ENCODE results near the gene DGKH. TPM values are rescaled to one million over a fixed set of nuclear protein-coding genes. Genes with fewer than 3 reads are reported as not detected.

DGKH gene, protein sequence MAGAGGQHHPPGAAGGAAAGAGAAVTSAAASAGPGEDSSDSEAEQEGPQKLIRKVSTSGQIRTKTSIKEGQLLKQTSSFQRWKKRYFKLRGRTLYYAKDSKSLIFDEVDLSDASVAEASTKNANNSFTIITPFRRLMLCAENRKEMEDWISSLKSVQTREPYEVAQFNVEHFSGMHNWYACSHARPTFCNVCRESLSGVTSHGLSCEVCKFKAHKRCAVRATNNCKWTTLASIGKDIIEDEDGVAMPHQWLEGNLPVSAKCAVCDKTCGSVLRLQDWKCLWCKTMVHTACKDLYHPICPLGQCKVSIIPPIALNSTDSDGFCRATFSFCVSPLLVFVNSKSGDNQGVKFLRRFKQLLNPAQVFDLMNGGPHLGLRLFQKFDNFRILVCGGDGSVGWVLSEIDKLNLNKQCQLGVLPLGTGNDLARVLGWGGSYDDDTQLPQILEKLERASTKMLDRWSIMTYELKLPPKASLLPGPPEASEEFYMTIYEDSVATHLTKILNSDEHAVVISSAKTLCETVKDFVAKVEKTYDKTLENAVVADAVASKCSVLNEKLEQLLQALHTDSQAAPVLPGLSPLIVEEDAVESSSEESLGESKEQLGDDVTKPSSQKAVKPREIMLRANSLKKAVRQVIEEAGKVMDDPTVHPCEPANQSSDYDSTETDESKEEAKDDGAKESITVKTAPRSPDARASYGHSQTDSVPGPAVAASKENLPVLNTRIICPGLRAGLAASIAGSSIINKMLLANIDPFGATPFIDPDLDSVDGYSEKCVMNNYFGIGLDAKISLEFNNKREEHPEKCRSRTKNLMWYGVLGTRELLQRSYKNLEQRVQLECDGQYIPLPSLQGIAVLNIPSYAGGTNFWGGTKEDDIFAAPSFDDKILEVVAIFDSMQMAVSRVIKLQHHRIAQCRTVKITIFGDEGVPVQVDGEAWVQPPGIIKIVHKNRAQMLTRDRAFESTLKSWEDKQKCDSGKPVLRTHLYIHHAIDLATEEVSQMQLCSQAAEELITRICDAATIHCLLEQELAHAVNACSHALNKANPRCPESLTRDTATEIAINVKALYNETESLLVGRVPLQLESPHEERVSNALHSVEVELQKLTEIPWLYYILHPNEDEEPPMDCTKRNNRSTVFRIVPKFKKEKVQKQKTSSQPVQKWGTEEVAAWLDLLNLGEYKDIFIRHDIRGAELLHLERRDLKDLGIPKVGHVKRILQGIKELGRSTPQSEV
- total RNA-seq (2014; rRNA removed; shearing (Covaris generic)): 5.9 and 8.6 TPM in 2 replicates

DNA sequence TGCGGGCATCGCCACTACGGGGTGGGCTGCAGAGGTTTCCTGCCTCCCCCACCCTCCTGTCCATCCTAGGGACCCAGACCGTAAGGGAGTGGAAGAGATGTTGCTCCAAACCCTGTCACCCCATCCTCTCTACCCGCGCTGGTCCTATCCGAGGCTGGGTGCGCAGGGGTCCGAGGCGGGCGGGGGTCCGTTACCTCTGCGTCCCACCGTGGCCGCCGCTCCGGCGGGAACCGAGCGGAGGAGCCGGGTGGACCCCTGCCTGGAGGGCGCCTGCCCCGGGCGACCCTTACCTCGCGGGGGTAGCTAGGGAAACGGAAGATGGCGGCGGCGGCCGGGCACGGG is at the start of gene DGKH:
DGKH (plus strand) TSS at position 307 of the 342 bp plus-strand sequence. CDS start 126 bp downstream, outside the sequence.
- Histone ChIP-seq H3K27ac (peak within 1 kb of the TSS; percentile 49), H3K4me1 (no peaks in the 10 kb centered on the region), H3K36me3 (no peaks in the 10 kb centered on the region), H3K9me3 (replicated peaks) (no peaks in the 10 kb centered on the region), H3K27me3 (no peaks in the 10 kb centered on the region), H3K4me3 (peak within 1 kb of the TSS; percentile 84)
- DNase-seq: peak in 1 of 2 experiments; percentile 37

DNA sequence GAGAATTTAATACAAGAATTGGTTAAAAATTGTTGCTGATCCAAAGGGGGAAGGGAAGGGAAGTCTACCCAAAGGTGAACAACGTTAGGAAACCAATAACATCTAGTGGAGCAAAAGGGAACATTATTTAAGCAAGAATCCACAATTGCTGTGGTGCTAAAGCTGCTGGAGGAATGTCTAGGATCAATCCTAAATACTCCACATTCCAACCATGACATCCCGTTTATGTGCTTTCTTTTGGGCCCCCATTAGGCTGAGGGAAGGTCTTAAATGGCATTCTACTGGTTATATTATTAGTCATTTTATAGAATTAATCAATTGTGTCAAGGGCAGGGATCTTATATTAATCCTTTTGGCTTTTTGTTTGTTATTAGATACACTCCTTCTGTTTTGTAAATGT is 47.6 kb upstream of the DGKH start:
- Histone ChIP-seq H3K4me3 (no peak overlapping the region), H3K9me3 (replicated peaks) (no peaks in the 10 kb centered on the region), H3K27ac (no peak overlapping the region), H3K4me1 (no peaks in the 10 kb centered on the region), H3K36me3 (no peaks in the 10 kb centered on the region), H3K27me3 (no peaks in the 10 kb centered on the region)
- no peak for DNase-seq

DNA sequence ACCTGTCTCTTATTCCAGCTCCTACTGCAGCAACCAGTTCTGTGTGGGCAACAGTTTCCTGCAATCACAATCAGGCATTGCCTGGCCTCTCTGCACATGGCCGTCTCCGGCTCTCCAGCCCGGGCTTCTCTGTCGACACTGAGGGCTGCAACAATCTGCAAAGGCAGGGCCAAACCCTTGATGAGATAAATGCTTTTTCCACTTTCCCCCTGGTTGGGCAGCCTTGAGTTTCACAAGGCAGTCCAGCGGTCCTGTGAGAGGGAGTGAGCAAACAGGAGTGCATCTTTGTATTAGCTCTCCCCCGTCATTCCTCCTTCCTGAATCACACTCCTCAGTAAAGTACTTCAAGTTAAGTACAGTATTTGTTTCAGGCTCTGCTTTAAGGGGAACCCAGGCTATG is 46.9 kb upstream of the DGKH start:
- Histone ChIP-seq H3K36me3 (no peaks in the 10 kb centered on the region), H3K27me3 (no peaks in the 10 kb centered on the region), H3K4me1 (no peaks in the 10 kb centered on the region), H3K27ac (no peak overlapping the region), H3K4me3 (no peak overlapping the region), H3K9me3 (replicated peaks) (no peaks in the 10 kb centered on the region)
- no peak for DNase-seq

DNA sequence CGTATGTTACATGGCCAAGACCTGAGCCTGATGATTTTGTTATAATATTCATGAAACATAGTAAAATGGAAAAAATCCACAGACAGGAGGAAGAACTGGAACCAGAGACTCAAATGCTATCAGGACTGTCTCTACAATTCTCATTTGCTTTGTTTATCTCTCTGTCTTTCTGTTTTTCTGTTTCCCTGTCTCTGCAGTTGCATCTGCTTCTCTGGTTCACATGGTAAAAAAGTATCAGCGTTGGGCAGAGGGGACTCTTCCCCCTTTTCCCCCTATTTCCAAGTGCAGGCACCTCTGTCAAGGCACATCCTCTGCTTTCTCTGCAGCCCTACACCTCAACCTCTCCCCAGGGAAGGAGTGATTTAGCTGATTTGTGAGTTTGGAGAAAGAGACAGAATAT is 46.4 kb upstream of the DGKH start:
- Histone ChIP-seq H3K4me3 (no peak overlapping the region), H3K36me3 (no peaks in the 10 kb centered on the region), H3K27ac (no peak overlapping the region), H3K9me3 (replicated peaks) (no peaks in the 10 kb centered on the region), H3K4me1 (no peaks in the 10 kb centered on the region), H3K27me3 (no peaks in the 10 kb centered on the region)
- no peak for DNase-seq

DNA sequence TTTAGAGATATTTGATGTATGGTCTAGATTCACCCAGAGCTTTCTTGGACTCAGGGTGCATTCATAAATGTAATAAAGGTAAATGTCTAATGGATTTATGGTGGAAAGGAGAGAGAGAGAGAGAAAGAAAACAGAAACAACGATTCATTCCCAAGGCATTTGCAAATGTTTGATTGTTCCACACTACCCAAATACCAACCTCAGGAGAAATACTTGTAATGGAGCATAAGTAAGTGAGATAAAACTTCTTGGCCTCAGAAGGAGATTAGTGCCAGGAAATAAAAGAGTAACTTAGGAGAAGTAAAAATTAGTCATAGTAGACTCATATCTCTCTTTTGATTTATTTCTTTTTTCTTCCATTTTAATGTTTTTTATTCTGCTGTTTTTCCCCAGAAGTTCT is 40.6 kb upstream of the DGKH start:
- no peak overlapping the region for H3K4me3 ChIP-seq
- H3K9me3 ChIP-seq (replicated peaks): no peaks in the 10 kb centered on the region
- H3K27ac ChIP-seq: no peak overlapping the region
- no peaks in the 10 kb centered on the region for H3K4me1 ChIP-seq
- H3K36me3 ChIP-seq: no peaks in the 10 kb centered on the region
- no peaks in the 10 kb centered on the region for H3K27me3 ChIP-seq
- DNase-seq: no peak

DNA sequence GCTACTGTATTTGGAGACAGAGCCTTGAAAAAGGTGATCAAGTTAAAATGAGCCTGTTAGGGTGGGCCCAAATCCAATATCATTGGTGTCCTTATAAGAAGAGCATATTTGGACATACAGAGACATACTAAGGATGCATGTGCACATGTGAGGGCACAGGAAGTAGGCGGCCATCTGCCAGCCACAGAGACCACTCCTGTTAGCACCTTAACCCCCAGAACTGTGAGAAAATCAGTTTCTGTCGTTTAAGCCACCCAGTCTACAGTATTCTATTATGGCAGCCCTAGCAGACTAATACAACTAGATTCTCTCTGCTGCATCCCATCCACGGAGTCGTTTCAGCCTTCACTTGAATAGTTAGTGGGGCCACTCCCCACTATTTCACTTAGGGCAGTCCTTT is 39.4 kb upstream of the DGKH start:
- H3K27me3 ChIP-seq: no peaks in the 10 kb centered on the region
- no peak overlapping the region for H3K27ac ChIP-seq
- no peaks in the 10 kb centered on the region for H3K4me1 ChIP-seq
- DNase-seq: no peak
- H3K9me3 ChIP-seq (replicated peaks): no peaks in the 10 kb centered on the region
- no peak overlapping the region for H3K4me3 ChIP-seq
- H3K36me3 ChIP-seq: no peaks in the 10 kb centered on the region

DNA sequence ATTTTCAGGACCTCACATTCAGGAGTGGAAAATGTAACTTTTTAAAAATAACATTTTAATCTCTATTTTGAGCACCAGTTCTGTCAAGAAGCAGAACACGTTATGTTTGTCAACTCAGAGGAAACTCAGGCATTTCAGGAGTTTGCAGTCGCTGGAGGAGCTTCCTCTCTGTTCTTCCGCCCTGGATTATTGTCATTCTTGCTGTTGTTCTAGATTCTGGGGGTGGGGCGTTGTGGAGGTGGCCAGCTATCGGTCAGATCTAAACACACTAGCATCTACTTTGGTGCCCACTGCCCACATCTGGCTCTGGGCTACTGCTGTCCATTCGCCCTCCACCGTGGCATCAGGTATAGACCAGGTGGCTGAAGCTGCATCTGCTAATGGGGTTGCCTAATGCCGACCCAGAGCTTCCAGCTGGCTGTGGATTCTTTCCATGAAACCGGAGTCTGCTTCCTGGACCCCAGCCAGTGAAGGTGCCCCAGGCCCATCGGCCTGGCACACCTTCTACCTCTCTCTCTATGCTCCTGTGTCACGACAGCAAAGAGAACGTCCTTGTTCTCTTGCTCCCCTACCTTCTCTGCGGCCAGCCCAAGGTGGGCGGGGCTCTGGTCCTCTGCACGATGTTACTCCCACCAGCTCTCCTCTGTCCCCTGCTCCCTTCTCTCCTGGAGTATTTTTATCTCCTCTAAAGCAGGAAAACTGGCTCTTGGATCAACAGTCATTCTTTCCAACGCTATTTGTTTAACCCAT is 36.7 kb upstream of the DGKH start:
- Histone ChIP-seq H3K4me1 (no peaks in the 10 kb centered on the region), H3K36me3 (no peaks in the 10 kb centered on the region), H3K27me3 (no peaks in the 10 kb centered on the region), H3K4me3 (no peak overlapping the region), H3K9me3 (replicated peaks) (no peaks in the 10 kb centered on the region), H3K27ac (no peak overlapping the region)
- no peak for DNase-seq

DNA sequence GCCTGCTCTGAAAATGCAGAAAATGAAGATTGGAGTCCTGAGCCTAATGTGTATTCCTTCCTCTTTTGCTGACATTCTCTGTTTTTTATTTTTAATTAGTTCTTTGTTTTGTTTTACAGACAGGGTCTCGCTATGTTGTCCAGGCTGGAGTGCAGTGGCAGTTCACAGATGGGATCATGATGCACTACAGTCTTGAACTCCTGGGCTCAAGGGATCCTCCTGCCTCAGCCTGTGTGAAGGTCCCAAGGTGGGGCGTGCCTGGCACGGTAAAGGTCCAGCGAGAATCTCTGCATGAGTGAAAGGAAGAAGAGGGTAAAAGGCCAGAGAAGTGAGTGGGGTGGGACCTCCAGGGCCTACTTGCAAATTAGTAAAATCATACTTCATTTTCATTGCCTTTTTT is 34.3 kb upstream of the DGKH start:
- Histone ChIP-seq H3K27ac (no peak overlapping the region), H3K36me3 (no peaks in the 10 kb centered on the region), H3K4me3 (no peak overlapping the region), H3K9me3 (replicated peaks) (no peaks in the 10 kb centered on the region), H3K27me3 (no peaks in the 10 kb centered on the region), H3K4me1 (no peaks in the 10 kb centered on the region)
- no peak for DNase-seq

DNA sequence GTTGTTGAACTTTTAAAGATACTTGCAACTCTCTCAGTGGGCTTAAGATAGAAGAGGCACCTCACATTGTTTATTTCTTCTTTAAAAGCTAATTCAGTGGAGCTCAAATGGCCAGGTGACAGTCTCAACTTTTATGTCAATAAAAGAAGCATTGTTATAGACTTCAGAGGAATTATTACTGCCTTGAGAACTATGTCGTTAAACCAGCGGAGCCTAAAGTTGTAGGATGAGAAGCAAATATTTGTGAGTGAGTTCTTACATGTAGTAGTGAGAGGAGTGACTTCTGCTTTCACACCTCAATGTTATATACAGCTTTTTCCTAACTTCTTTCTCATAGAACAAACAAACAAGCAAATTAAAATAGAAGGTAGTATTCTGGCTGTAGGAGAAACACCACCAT is 31.2 kb upstream of the DGKH start:
- no peak overlapping the region for H3K27ac ChIP-seq
- H3K36me3 ChIP-seq: no peaks in the 10 kb centered on the region
- no peaks in the 10 kb centered on the region for H3K27me3 ChIP-seq
- H3K9me3 ChIP-seq (replicated peaks): no peaks in the 10 kb centered on the region
- H3K4me3 ChIP-seq: no peak overlapping the region
- no peak for DNase-seq
- H3K4me1 ChIP-seq: no peaks in the 10 kb centered on the region

DNA sequence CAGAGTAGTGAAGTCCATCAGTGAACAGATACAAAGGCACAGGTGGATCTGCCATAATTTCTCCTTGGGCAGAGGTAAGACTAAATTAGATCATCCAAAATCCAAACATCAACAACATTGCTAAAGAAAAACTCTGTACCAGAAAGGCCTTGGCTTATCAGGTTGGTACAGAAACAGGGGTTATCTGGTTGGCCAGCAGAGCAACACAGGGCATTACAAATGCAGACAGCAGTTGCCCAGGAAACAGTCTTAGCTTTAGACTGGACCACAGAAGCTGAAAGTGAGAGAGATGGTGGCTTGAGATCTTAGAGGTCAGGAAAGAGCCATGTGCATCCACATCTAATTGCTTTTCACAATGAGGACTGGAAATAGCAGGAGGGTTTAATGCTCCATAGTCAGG is 26.6 kb upstream of the DGKH start:
- Histone ChIP-seq H3K4me1 (no peaks in the 10 kb centered on the region), H3K27ac (no peak overlapping the region), H3K36me3 (no peaks in the 10 kb centered on the region), H3K9me3 (replicated peaks) (no peaks in the 10 kb centered on the region), H3K4me3 (no peak overlapping the region), H3K27me3 (no peaks in the 10 kb centered on the region)
- DNase-seq: no peak

DNA sequence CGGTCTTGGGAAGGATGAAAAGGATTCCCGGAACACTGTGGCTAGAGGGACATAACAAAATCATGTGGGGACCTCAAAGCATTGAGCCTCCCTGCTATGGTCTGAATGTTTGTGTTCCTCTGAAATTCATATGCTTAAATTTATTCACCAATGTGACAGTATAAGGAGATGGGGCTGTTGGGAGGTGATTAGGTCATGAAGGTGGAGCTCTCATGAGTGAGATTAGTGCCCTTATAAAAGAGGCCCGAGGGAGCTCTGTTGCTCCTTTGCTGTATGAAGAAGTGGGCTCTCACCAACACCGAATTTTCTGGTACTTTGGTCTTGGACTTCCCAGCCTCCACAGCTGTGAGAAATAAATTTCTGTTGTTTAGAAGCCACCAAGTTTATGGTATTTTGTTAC is 26.1 kb upstream of the DGKH start:
- Histone ChIP-seq H3K36me3 (no peaks in the 10 kb centered on the region), H3K27me3 (no peaks in the 10 kb centered on the region), H3K9me3 (replicated peaks) (no peaks in the 10 kb centered on the region), H3K4me1 (no peaks in the 10 kb centered on the region), H3K27ac (no peak overlapping the region), H3K4me3 (no peak overlapping the region)
- no peak for DNase-seq

DNA sequence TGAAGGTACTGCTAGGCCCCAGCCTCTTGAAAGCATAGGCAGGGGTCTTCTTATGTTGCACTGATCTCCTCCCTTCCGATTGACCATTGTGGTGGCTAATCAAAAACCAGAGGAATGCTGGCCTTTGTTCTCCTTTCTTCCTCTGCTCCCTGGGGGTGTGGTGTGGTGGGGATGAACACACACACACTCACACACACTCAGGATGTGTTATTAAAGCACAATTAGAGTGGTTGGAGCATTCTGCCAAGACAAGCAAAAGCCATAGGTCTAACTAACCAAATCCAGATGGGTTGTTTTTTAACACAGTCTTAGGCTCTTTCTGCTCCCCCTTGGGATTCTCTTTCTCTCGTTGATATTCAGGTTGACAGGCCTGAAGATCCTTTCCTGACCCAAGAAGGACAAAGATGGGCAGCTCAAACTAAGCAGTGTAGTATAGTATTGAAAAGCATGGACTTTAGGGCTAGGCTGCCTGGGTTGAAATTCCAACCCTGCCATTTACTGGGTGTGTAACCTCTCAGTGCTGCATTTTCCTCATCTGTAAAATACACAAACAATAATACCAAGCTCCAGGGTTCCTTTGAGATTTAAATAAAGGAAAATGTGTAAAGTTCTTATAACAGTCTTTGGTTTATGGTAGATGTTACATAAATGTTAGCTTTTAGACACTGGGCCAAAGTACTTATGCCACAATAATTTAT is 25.5 kb upstream of the DGKH start:
- Histone ChIP-seq H3K9me3 (replicated peaks) (no peaks in the 10 kb centered on the region), H3K4me1 (no peaks in the 10 kb centered on the region), H3K27ac (no peak overlapping the region), H3K36me3 (no peaks in the 10 kb centered on the region), H3K4me3 (no peak overlapping the region), H3K27me3 (no peaks in the 10 kb centered on the region)
- no peak for DNase-seq

DNA sequence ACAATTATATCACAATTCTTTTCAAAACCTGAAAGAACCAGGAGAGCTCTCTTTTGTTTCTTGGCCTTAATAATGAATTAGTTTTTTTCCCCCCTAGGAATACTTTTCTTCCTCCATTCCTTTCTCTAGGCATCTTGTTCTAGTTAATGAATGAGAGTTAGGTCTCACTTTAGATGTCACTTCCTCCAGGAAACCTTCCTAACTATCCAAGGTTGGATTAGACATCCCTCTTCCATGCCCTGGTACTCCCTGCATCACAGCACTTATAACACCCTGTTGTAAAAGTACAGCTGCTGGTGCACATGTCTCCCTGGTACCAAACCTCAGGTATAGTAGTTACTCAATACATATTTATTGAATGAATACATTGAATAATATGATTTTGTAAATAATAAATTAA is 21.2 kb upstream of the DGKH start:
- Histone ChIP-seq H3K4me1 (no peaks in the 10 kb centered on the region), H3K9me3 (replicated peaks) (no peaks in the 10 kb centered on the region), H3K27ac (no peak overlapping the region), H3K36me3 (no peaks in the 10 kb centered on the region), H3K27me3 (no peaks in the 10 kb centered on the region), H3K4me3 (no peak overlapping the region)
- no peak for DNase-seq
